ENCODE measurements around the gene TMEM191B.
"Not testable (repeated sequence)": the region's sequence is repeated elsewhere in the genome, so short reads cannot be mapped to it uniquely, and the experiment has no call there.

Gene TMEM191B

DNA sequence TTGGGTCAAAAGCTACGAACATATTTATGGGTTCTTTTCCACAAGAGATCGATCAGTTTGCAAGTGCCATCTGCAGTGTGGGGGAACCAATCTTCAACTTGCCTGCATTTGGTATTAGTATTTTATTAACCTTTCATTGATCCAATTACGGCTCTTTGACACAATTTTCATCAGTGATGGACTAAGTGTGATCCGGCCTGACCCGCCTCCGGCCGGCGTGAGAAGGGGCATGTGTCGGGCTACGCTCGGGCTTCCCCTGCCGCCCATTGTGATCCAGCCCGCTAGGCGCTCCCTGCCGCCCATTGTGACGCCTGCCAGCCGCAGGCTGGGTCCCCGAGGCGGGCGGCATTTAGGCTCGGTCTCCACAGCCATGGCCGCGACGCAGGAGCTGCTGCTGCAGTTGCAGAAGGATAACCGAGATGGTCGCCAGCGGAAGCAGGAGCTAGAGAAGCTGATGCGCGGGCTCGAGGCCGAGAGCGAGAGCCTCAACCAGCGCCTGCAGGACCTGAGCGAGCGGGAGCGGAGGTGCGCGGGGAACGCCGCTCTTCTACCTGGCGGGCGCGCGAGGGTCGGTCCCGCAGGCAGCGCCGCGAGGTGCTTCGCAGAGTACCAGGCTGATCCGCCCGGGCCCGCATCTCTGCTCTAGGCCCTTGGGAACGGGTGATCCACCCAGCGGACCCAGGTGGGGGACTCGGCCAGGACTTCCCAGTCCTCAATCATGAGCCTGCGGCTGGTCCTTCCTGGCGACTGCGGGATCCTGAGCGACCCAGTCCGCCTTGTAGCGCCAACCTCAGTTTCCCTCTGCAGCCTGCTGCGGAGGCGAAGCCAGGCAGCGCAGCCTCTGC, at the start of gene TMEM191B:
TSS of gene TMEM191B (plus strand) at position 51 of the 845 bp plus-strand sequence. CDS start at position 230, 179 bp downstream.
- not testable (repeated sequence) for DNase-seq

DNA sequence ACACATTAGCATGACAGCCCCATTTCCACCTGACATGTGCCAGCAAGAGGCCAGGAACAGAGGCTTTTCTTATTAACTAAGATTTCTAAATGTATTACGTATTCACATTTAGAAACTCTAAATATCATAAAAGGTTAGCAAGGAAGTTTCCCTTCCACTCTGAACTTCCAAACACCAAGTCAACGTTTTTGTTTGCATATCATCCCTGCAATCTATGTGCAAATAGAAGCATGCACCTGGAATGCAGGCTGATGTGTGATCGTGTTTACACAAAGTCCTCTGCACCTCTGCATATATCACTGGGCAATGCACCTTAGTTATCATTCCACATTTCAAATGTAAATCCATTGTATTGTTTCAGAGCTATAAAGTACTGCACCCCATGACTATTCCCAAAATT, 31.4 kb upstream of the TMEM191B start:
- not testable (repeated sequence) for DNase-seq

DNA sequence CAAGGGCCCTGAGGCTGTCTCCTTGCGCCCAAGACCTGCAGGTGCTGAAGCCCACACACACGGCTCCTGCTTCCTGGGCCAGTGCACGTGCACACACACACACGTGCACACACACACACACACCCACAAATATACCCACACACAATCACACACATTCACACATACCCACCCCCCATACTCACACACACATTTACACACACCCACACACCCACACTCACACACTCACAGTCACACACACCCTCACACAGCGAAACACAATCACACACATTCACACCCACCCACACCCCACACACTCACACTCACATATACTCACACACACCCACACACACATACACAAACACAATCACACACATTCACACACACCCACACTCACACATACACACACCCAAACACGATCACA, 16.3 kb upstream of the TMEM191B start:
- not testable (repeated sequence) for DNase-seq

DNA sequence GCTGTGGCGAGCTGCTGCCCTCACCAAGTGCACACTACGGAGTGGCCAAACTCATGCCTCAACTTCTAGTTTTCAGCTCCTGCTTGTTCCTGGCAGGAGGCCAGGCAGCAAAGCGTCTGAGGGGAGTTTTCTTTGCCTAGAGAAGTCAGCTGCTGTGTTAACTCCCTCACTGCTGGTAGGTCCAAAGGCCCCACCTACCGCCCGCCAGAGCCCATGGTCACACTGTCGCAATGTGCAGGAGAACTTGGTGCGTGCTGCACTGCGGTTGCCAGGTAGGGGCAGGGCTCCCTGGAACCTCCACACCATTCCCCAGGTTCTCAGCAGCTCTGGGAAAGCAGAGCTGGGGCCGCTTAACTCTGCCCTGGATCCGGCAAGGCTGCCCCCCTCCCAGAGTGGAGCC, 15.2 kb upstream of the TMEM191B start:
- DNase-seq, result not testable (repeated sequence)

DNA sequence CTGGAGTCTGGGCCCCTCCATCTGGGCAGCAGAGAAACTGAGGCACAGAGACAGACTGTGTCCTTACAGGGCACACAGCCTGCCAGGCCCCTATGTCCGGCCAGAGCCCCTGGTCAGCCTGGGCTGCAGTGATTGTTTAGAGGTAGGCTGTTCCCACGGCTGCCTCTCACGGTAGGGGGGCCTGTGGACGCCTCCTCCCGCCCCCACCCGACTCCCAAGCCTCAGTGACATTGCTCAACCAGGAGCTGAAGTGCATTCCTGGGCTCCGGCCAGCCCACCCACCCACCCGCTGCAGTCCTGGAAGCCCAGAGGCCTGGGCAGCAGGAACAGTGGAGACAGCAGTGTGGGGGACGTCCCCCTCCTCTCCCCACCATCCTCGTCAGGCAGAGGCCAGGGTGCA, 14.1 kb upstream of the TMEM191B start:
- not testable (repeated sequence) for DNase-seq

DNA sequence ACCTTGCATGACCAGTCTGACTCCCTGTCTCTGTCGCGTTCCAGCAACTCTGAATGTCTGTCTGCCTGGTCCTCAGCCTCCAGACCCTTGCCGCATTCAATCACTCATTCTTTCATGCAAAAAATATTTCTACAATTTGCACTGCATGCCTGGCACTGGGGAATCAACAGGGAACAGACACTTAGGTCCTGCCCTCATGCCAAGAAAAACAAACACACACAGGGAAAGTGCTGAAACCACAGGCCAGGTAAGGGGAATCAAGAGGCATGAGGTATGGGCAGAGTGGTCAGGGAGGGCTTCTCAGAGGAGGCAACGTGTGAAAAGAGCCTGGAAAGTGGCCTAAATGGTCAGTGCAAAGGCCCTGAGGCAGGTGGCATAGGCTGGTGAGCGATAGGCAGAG, 9.5 kb upstream of the TMEM191B start, which contains the start of gene GGTLC3:
TSS of gene GGTLC3 (minus strand) at position 101 of the 400 bp plus-strand sequence. CDS start 264 bp downstream, outside the sequence.
- DNase-seq, result not testable (repeated sequence)

DNA sequence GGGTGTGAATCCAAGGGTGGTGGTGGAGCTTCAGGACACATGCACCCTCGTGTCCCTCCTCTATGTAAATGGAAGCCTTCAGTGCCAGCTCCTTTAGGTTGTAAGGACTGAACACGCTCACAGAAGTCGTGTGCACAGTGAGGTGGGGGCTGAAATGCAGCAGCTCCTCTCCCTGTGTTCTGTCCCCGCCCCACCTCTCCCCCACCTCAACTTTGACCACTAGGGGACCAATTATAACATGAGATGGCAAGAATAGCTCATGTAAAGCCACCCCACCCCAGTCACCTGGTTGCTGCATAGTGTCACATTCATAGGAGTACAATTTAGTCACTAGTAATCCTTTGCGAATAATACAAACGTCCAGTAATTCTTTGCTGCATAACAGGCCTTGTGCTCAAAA, 4.8 kb upstream of the TMEM191B start:
- not testable (repeated sequence) for DNase-seq

DNA sequence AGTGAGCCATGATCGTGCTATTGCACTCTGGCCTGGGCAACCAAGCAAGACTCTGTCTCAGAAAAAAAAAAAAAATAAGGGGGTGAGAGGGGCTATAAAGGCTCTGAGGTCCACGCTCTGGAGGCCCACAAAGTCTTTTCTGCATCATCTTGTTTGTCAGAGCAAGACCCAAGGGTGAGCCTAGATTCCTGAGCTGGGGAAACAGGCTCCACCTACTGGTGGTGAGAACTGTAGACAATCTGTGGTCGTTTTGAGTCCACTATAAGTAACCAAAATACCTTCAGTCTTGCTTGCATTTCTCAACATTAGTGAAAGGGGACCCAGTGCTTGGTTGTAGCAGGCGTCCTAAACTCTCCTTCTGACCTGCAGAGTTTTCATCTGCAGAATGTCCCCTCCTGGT, 4.3 kb upstream of the TMEM191B start:
- DNase-seq, result not testable (repeated sequence)

DNA sequence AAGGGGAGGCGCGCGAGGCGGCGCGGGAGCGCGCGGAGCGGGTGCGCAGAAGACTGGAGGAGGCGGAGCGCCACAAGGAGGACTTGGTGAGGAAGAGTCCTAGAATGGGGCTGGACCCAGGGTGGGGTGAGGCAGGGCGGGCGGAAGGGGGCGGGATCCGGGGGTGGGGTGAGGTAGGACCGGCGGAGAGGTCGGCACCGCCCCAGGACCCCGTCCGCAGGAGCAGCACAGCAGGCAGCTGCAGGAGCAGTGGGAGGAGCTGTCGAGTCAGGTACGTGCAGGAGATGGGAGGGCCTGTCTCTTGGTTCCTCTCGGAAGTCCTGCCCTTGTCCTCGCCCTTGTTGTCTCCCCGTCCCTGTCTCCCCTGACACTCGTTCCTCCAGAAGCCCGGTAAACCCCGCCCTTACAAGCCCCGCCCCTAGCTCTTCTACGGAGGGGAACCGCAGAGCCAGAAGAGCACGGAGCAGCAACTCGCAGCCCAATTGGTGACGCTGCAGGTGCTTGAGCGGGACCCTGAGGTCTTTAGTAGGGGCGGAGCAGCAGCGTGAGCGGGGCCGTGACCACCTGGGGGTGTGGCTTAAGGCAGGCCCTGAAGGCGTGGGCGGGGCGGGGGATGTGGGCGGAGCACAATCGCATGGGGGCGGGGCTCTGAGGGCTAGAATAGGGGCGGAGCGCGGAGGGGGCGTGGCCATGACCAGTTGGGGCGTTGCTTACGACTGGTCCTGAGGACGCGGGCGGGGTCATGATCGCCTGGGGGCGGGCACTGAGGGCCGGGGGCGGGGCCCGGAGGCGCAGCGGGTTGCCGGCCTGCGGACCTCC, 1.2 kb downstream of the TMEM191B start:
- peak; percentile 77 for DNase-seq

DNA sequence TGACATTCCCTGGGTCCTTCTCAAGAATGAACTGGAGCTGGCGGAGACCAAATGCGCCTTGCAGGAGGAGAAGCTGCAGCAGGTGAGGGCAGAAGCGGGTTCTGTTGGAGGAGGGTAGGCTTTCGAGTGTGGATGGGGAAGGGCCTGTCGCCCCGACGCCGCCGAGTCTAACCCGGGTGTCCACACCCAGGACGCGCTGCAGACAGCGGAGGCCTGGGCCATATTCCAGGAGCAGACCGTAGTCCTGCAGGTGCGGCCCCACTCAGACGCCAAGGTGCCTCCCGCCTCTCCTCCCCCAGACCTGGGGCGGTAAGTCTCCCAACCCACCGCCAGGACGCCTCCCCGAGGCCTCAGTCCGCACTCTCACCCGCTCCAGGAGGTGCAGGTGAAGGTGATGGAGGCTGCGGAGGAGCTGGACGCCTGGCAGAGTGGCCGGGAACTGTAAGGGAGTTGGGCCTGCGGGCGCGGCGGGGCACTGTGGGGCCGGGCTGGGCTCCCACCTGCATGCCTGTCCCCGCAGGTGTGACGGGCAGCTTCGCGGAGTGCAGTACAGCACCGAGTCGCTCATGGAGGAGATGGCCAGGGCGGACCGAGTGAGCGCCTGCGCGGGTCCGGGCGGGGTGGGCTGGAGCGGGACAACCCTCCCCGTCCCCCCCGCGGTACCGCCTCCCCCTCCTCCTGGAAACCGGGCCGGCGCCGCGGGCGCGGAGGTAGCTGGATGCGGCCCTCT, 2.0 kb downstream of the TMEM191B start:
- DNase-seq, result peak; percentile 1

DNA sequence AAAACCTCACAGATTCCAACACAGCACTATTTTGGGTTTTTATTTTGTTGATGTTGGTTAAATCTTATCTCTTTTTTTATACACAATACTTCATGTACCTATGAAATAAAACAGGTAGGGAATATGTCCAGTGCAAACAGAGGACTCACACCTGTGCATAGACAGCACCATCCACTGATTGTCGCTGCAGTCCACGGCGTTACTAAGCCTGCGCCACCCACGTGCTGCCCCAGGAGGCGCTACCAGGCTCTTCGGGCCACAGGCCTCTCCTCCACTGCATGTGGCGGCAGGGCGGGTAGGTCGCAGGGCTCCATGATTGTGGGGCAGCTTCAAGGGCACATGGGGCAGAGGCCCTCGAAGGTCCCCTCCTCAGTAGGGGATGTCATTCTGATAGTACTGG, 6.0 kb downstream of the TMEM191B start:
- not testable (repeated sequence) for DNase-seq

DNA sequence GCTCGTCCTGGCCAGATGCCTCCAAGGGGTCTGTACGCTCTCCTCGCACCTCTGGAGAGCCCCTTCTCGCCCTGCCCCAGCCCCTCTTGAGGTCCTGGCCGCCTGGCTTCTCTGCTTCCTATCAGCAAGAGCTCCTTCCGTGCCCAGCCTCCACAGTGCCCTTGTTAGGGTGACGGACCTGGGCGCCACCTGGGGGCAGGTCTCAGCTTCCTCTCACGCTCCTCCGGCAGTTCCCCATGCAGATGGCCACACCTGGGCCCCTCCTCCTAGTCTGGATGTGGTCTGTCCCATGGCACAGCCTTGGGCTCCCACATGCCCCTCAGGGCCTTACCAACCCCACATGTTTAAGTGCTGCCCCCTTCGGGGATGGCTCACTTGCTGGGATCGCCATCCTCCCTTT, 6.7 kb downstream of the TMEM191B start:
- DNase-seq, result not testable (repeated sequence)

DNA sequence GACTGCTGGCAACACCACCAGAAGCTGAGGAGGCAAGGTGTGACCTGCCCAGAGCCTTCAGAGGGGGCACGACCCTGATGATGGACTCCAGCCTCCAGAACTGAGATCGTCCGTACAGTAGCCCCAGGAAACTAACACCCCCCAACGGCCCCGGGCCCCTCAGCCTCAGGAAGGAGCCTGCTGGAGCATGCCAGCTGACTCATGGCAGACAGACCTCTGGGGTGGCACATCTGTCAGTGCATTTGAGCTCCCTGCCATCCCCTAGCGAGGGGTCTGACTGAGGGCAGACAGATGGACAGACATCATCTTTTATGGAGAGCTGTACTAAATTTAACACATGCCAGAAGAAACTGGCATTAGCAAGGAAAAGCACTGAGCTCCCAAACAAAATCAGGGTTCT, 12.4 kb downstream of the TMEM191B start:
- not testable (repeated sequence) for DNase-seq

DNA sequence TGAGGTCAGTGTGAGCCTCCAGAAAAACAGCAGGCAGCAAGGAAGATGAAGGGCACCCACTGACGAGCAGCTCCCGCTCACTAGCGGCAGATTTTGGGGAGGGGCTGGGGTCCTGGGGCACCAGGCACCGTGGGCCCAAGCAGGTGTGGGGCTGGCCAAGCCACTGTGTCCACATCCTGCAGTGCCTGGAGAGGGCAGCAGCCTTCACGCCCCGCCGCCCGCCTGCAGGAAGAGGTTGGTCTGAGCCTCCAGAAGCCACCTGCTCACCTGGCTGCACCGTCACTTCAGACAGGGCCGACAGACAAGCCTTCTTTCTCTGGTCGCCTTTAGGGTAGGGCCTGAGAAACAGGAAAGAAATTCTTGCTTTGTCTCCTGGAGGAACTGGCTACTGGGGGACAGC, 15.8 kb downstream of the TMEM191B start:
- DNase-seq, result not testable (repeated sequence)

DNA sequence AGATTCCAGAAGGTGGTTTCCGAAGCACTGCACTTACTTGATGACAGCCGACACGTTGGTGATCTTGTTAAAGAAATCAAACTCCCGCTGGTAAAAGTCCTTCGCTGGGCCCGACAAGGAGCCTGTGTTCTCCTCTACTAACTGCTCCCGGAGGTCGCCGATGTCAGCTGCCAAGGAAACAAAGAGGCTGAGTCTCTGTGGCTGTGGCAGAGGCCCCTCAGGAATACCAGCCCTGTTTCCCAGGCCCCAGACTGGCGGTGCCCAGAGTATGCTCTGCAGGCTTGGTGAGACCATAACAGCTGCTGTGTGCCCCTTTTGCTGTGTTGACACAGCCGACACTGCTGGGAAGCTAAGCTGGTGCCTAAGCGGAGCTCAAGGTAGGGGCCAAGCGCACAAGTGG, 17.0 kb downstream of the TMEM191B start:
- not testable (repeated sequence) for DNase-seq

DNA sequence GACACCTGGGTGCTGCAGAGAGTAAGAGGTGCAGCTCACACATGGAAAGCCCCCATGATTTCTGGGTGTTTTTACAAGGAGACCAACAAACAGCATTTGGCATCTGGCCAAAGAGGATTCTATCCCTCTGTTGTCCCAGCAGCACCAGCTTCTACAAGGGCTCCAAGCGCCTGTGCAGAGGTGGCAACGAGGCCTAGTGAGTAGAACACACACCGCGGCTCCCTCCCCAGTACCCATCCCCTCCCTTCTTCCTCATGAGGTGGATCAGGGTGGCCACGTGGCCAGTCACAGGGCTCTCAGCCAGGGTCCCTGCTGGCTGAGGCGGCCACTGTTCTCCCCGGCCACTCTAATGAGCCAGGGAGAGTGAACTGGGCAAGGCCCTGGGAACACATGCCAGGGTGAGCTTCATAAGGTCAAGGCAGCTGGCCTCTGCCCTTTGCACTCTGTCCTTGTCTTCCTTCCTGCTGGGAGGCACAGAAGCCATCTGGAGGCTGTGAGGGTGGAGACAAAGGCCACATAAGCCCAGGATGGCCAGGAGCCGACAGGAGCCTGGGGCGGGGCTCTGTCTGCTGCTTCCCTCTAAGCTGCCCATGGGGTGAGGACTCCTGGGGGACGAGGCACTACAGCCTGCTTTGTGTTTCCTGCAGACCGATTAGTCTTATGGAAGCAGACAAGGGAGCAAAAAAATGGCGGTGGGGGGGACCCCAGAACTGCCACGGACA, 22.0 kb downstream of the TMEM191B start:
- not testable (repeated sequence) for DNase-seq

DNA sequence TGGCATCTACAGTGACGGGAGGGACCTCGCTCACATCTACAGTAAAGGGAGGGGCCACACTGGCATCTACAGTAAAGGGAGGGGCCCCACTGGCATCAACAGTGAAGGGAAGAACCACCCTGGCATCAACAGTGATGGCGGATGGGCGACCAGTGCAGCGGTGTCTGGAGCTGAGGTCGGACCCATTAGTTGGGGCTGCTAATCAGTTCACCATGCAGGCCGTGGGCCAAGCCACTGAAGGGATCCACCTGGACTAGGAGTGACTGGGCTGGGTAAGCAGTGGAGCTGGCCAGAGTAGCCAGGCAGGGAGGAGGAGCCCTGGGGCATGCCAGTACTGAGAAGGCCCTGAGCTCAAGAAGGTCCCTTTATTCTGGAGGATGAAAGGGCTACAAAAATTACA, 23.4 kb downstream of the TMEM191B start:
- not testable (repeated sequence) for DNase-seq

DNA sequence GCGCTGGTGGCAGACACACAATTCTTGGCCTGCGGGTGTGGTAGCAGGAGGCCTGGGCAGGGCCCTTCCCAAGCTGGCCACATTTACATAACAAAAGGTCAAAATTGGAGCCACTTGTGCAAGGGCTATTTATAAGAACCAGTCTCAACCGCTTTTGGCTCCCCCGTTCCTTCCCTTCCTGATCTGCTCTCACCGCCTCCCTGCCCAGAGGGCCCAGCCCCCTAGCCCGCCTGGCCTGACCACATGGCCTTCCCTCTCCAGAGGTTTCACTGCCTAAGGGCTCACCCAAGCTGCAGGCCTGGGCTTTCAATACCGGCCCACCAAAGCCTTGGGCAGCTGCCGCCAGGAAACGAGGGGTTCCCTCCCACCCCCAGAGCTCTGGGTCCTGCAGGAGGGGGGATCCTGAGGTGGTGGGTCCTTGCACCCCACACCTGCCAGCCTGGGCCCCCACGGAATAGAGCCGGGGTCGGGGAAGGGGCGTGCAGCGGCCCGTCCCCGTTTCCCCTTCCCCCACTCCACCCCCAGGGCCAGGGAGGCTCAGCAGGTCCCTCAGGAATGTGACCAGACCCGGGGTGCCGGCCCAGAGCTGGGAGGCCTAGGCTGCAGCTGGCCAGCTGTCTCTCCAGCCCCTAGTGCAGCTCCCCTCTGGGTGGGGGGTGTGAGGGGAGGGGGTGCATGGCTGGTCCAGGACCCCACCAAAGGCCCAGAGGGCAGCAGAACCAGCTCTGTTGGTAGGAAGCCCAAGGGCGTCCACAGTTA, 25.4 kb downstream of the TMEM191B start:
- not testable (repeated sequence) for DNase-seq

DNA sequence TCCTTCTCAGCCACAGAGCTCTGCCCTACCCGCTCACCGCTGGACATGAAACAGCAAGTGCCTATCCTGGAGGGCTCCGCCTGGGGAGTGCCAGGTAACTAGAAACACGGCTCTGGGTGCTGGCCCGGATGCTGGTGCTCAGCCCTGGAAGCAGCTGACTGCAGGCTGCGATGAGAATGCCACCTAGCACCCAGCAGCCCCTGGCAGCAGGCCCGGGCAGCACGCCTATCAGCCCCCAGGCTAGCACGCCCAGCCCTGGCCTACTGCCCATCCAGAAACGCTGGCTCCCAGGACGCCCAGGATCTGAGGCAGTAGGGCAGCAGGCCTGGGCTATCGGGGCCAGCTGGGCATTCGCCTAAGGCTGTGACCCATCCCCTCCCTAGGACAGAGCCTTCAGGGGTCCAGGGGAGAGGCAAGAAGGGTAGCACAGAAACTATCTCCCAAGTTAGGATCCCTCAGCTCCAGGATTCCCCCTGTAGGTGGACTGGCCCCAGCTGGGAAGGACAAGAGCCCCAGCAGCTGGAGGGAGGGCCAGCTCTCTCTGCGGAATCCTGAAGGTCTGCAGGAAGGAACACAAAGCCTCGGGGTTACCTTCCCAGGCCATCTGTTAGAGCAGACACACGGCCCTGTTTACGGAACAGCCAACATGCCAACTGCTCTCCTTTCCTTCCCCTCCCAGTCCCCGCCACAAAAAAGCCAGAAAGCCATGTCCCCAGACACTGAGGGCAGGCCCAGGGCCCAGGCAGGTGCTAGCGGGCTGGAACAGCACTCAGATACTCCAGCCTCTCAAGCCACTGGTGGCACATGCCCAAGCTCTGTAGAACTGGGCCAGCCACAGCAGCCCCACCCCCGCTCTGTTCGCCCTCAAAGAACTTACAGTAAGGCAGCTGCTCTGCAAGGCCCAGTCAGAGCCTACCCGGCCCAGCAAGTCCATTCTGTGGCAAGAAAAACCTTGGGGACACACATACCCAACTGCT, 27.0 kb downstream of the TMEM191B start:
- DNase-seq, result not testable (repeated sequence)

DNA sequence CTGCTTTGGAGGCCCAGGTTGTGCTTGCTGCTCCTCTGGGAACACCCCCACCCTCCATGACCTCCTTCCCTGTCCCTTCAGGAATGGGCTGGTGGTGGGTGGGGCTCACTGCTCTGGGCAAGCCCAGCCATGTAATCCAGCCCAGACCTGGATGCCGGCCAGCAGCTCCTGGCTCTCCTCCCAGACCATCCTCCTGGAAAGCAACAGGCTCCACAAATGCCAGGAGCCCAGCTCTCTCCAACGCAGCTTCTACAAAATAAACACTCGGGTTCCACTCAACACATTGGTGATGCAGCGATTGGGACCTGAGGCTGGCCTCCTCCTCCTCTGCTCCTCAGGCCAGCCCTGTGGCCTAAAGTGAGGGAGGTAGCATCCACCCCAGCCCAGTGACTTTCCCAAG, 30.9 kb downstream of the TMEM191B start:
- DNase-seq, result not testable (repeated sequence)

Data from activated gamma-delta T cell treated with Interleukin-2 at 50 U/mL for 16 hours (primary cell).